Heart right ventricle (tissue), 16 donors: ENCODE measurements around the gene SMAD2. TPM values are rescaled to one million over a fixed set of nuclear protein-coding genes. Genes with fewer than 3 reads are reported as not detected.

Experiments used
- ATAC-seq, 8 donors: fragments of 200-7000 bp; cut with Tn5 transposase; one replicate each; pipeline ENCODE4 v1.9.1; 2020; ENCODE audit warnings: mild to moderate bottlenecking in 8 of 8, moderate library complexity in 8 of 8, moderate number of reproducible peaks in 1 of 8
- DNase-seq, 2 donors: peaks; one replicate each; pipeline ENCODE4 v3.0.0-alpha.2; 2020
- H3K27ac ChIP-seq, 10 donors: fragments of 200-600 bp; sonication (generic) in 2 of 10; one replicate each; pipeline versions ENCODE4 v1.5.0 to v1.8.0; 2020 to 2022; ENCODE audit warnings: mild to moderate bottlenecking in 3 of 10
- H3K27me3 ChIP-seq, 7 donors: fragments of 200-600 bp; one replicate each; pipeline ENCODE4 v1.8.0; 2021 to 2022; ENCODE audit warnings: mild to moderate bottlenecking in 2 of 7
- H3K36me3 ChIP-seq, 9 donors: fragments of 200-600 bp; sonication (generic) in 1 of 9; one replicate each; pipeline versions ENCODE4 v1.5.0 to v1.8.0; 2020 to 2022; ENCODE audit warnings: mild to moderate bottlenecking in 2 of 9
- H3K4me1 ChIP-seq, 9 donors: fragments of 200-600 bp; sonication (generic) in 1 of 9; one replicate each; pipeline versions ENCODE4 v1.5.0 to v1.8.0; 2020 to 2022; ENCODE audit warnings: mild to moderate bottlenecking in 4 of 9
- H3K4me3 ChIP-seq, 10 donors: fragments of 200-600 bp; sonication (generic) in 2 of 10; one replicate each; pipeline versions ENCODE4 v1.5.0 to v1.8.0; 2020 to 2022; ENCODE audit warnings: mild to moderate bottlenecking in 7 of 10, moderate library complexity in 2 of 10
- H3K9me3 ChIP-seq, 11 donors: fragments of 200-600 bp in 10 of 11; sonication (generic) in 2 of 11; one replicate each; pipeline versions ENCODE4 v1.5.0 to v1.8.0; 2013 to 2022; ENCODE audit warnings: mild to moderate bottlenecking in 2 of 11, control low read depth in 1 of 11, moderate library complexity in 1 of 11
- WGBS, 2 donors: extraction: QIAGEN DNeasy Blood & Tissue Kit; methylation state at CpG; one replicate each; pipeline ENCODE4 v1.1.7; 2013; ENCODE audit warnings: inconsistent platforms in 1 of 2; 5-methylcytosine and 5-hydroxymethylcytosine counted together
- intact Hi-C, 10 donors: fragments of 100-400 bp; cut with DNase I; formaldehyde crosslinking; loops; one replicate each; pipeline versions ENCODE4 v1.11.1 to v1.14.2; 2022
- polyA plus RNA-seq, 2 donors: library from polyadenylated mRNA; stranded (reverse); fragments of 200-250 nt; gene quantifications; one replicate each; pipeline ENCODE4 v1.2.3, GENCODE V29; 2013
- total RNA-seq, 10 donors: library from RNA; stranded (reverse); fragmentation: NEBNext Ultra II Directional in 3 of 10; extraction: Animal tissue kit (Norgen Biotek cat#: 25700) in 3 of 10; gene quantifications; one replicate each; pipeline versions ENCODE4 v1.2.1 to v1.2.4, GENCODE V29; 2021 to 2023
- TF ChIP-seq, protein P1 (sequence below), 9 donors: fragments of 200-600 bp; sonication (generic) in 2 of 9; IDR thresholded peaks; one replicate each; pipeline versions ENCODE4 v1.5.0 to v1.8.0; 2021 to 2022; ENCODE audit warnings: antibody characterized with exemption in 9 of 9, mild to moderate bottlenecking in 5 of 9, moderate library complexity in 1 of 9
- donor health status: Arrhythmogenic right ventricular cardiomyopathy.
- donor health status: ischemic (EF 13 %, LVEDD 7.1; RV severe dilation, severe dysfunction).
- donor health status: healthy with polysubstance abuse.
- donor health status: DM: no; HTN: yes; CAD: no.
- donor health status: DM: no; HTN: no; CAD: no.
- donor health status: ischemic (EF 25% LVEDD 6.9; RV normal size, moderate dysfunction).
- donor health status: ischemic (EF 25% LVEDD 5.7; RV mildly dilated, moderate dysfunction).
- donor health status: healthy.
- donor health status: DM: yes; HTN: yes; CAD: no.
- donor health status: Ischemic cardiomyopathy.
- donor health status: ischemic (EF 35%, LVEDD 5.7; RV mildly dilated, moderate dysfunction).
- donor health status: nonischemic (EF 11% LVEDD 7.7; RV severe dilation, severe dysfunction).
- donor health status: DM: yes; HTN: yes; CAD: no.
- donor health status: PGD.
- donor health status: ischemic (EF 29% LVEDD 5.4; RV normal size, mild dysfunction).
- donor health status: nonischemic (EF 23%, LVEDD 6.1; RV moderate dilation, normal function).

The SMAD2 gene
- total and polyA plus RNA-seq, 12 donors = 11.6 to 118 (median 92.9) TPM

DNA sequence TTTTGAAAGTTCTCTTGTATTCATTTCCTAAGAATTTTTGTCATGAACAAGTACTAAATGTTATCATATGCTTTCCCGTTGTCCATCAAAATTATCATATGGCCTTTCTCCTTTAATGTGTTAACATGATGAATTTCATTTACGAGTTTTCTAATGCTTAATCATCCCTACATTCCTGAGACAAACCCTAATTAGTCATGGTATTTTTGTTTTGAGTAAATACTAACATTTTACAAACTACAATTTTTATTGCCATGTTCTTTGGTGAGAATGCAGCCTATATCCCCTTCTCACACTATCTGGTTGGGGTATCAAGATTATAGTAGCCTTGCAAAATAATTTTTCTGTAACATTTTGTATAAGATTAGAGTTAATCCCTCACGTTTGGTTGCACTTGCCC, 14.5 kb downstream of the SMAD2 start:
- TF ChIP-seq, protein P1, sequence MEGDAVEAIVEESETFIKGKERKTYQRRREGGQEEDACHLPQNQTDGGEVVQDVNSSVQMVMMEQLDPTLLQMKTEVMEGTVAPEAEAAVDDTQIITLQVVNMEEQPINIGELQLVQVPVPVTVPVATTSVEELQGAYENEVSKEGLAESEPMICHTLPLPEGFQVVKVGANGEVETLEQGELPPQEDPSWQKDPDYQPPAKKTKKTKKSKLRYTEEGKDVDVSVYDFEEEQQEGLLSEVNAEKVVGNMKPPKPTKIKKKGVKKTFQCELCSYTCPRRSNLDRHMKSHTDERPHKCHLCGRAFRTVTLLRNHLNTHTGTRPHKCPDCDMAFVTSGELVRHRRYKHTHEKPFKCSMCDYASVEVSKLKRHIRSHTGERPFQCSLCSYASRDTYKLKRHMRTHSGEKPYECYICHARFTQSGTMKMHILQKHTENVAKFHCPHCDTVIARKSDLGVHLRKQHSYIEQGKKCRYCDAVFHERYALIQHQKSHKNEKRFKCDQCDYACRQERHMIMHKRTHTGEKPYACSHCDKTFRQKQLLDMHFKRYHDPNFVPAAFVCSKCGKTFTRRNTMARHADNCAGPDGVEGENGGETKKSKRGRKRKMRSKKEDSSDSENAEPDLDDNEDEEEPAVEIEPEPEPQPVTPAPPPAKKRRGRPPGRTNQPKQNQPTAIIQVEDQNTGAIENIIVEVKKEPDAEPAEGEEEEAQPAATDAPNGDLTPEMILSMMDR (IDR thresholded peaks at IDR 0.05) = no peak
- ATAC-seq (no peak), DNase-seq (no peak)
- H3K27ac ChIP-seq = no peak overlapping the region
- peaks cover 0 to under 1% (median 0%) of the 10 kb centered on the region in 9 donors for H3K36me3 ChIP-seq
- no peaks in the 10 kb centered on the region for H3K27me3 ChIP-seq
- H3K4me1 ChIP-seq = peaks cover 6 to 92% (median 67%) of the 10 kb centered on the region in 9 donors
- H3K9me3 ChIP-seq = no peaks in the 10 kb centered on the region
- H3K4me3 ChIP-seq = no peak overlapping the region
- 80 to 81% methylated on average over 3 of the region's 3 CpGs for WGBS, 2 donors
- intact Hi-C loops = loop anchor here in 2 of 10 donors (5.0 to 10.0 kb wide), 2 partner anchors 49 to 51 kb away; no protein-coding TSS in a partner anchor

DNA sequence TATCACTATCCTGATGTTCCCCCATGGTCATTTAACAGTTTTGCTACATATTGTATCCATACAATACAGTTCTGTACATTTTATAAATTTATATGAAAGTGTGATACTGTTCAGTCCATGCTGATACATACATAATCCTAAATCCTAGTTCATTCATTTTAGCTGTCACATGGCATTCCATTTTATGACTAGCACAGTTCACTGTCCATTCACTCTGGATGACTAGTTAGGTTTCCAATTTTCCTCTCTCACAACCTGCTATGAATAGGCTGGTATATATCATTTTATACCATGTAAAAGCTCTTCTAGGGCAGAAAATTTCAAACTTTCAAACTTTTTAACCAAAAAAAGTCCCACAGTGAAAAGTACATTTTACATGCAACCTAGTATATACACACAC, 15.2 kb downstream of the SMAD2 start:
- TF ChIP-seq, protein P1 (IDR thresholded peaks at IDR 0.05) = no peak
- intact Hi-C loops = loop anchor here in 2 of 10 donors (5.0 to 10.0 kb wide), 2 partner anchors 48 to 50 kb away; no protein-coding TSS in a partner anchor
- Histone ChIP-seq H3K27me3 (no peaks in the 10 kb centered on the region), H3K4me3 (no peak overlapping the region), H3K9me3 (no peaks in the 10 kb centered on the region), H3K36me3 (peaks cover 0 to 7% (median 0%) of the 10 kb centered on the region in 9 donors), H3K27ac (no peak overlapping the region), H3K4me1 (peaks cover 6 to 89% (median 67%) of the 10 kb centered on the region in 9 donors)
- ATAC-seq (no peak), DNase-seq (no peak)

DNA sequence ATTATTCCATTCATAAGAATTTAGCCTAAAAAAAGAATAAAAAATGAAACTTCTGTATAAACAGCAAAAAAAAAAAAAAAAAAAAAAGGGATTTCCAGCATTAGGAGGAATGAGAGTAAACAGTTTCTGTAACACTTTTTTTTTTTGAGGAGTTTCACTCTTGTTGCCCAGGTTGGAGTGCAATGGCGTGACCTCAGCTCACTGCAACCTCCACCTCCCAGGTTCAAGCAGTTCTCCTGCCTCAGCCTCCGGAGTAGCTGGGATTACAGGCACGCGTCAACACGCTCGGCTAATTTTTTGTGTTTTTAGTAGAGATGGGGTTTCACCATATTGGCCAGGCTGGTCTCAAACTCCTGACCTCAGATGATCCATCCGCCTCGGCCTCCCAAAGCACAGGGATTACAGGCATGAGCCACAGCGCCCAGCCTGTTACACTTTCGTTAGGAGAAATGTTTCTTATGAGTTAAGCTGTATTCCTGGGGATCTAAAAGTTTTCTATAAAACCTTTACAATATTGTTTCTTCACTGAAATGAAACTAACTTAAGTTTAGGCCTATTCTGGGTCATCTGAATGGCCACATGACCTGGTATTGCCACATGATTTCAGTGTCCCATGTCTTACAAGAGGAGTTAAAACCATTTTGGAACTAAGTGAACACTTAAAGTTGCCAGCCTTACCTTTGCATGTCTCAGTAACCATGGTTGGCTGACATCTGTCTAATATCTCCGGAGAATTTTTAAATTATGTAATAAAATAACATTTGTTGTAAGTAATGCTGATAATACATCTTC, 17.5 kb downstream of the SMAD2 start:
- H3K27ac ChIP-seq = peak overlapping the region in 8 of 10 donors; percentile 48 to 81 (median 73)
- no peaks in the 10 kb centered on the region for H3K27me3 ChIP-seq
- peaks cover 6 to 91% (median 56%) of the 10 kb centered on the region in 9 donors for H3K4me1 ChIP-seq
- H3K36me3 ChIP-seq = peaks cover 0 to 9% (median 0%) of the 10 kb centered on the region in 9 donors
- no peaks in the 10 kb centered on the region for H3K9me3 ChIP-seq
- H3K4me3 ChIP-seq = no peak overlapping the region
- ATAC-seq (no peak), DNase-seq (no peak)
- 93 to 96% methylated on average over 11 of the region's 11 CpGs for WGBS, 2 donors
- TF ChIP-seq, protein P1 (IDR thresholded peaks at IDR 0.05) = no peak
- intact Hi-C loops = loop anchor here in 2 of 10 donors (5.0 to 10.0 kb wide), 2 partner anchors 41 to 48 kb away; no protein-coding TSS in a partner anchor

DNA sequence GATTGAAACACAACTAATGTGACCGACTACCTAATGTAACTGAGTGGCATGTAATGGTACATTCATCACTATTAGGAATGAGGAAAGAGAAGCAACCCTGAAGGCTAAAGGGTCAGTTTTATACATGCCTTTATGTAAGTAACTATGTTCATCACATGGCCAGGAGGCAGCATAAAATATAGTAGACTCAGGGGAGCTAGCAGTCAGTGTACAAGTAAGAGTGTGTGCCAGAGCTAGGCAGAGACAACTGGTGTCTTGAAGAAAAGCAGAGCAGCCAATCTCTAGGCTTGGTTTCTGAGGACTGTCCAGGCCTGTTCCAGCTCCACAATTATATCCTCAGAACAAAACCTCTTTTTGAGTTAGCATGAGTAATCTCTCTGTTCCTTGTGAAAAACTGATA, 18.1 kb downstream of the SMAD2 start:
- Histone ChIP-seq H3K4me1 (peaks cover 6 to 84% (median 55%) of the 10 kb centered on the region in 9 donors), H3K4me3 (no peak overlapping the region), H3K36me3 (peaks cover 0 to 9% (median 0%) of the 10 kb centered on the region in 9 donors), H3K9me3 (peaks cover 0 to under 1% (median 0%) of the 10 kb centered on the region in 11 donors), H3K27me3 (no peaks in the 10 kb centered on the region), H3K27ac (peak overlapping the region; percentile 5 to 81 (median 71))
- intact Hi-C loops = loop anchor here in 2 of 10 donors (5.0 to 10.0 kb wide), 2 partner anchors 40 to 48 kb away; no protein-coding TSS in a partner anchor
- TF ChIP-seq, protein P1 (IDR thresholded peaks at IDR 0.05) = no peak
- 63 to 71% methylated on average over 1 of the region's 1 CpG for WGBS, 2 donors
- ATAC-seq (peak in 6 of 8 donors; percentile 37 to 64 (median 57)), DNase-seq (no peak)
